Pancreas (tissue), 10 donors: ENCODE measurements around the gene CERS3. TPM values are rescaled to one million over a fixed set of nuclear protein-coding genes. Genes with fewer than 3 reads are reported as not detected.

Experiments used
- ATAC-seq, 4 donors: fragments of 200-7000 bp; cut with Tn5 transposase; one replicate each; pipeline versions ENCODE4 v1.8.0 to v1.9.1; 2020; ENCODE audit warnings: mild to moderate bottlenecking in 4 of 4, moderate library complexity in 4 of 4
- DNase-seq, 6 donors: peaks; one replicate each; pipeline ENCODE4 v3.0.0-alpha.2; 2020
- FAIRE-seq: peaks from 2 replicates; lab custom pipeline; 2012; peaks lifted over from hg19 to GRCh38; lab: Jason Lieb, UNC
- H3K27ac ChIP-seq, 4 donors: fragments of 200-600 bp; sonication (generic); 1 replicate in 3 of 4; 2 replicates in 1 of 4; pipeline versions ENCODE4 v1.5.0 to v1.8.0; 2020
- H3K27me3 ChIP-seq, 4 donors: fragments of 200-600 bp; one replicate each; pipeline ENCODE4 v1.8.0; 2021
- H3K36me3 ChIP-seq, 3 donors: fragments of 200-600 bp; sonication (generic) in 1 of 3; one replicate each; pipeline versions ENCODE4 v1.5.0 to v1.8.0; 2020 to 2021
- H3K4me1 ChIP-seq, 3 donors: fragments of 200-600 bp; one replicate each; pipeline ENCODE4 v1.8.0; 2021
- H3K4me3 ChIP-seq, 4 donors: fragments of 200-600 bp; sonication (generic) in 2 of 4; one replicate each; pipeline versions ENCODE4 v1.5.0 to v1.8.0; 2020 to 2021
- H3K9me3 ChIP-seq, 4 donors: fragments of 200-600 bp; one replicate each; pipeline ENCODE4 v1.8.0; 2021
- WGBS, 2 donors: extraction: QIAGEN DNeasy Blood & Tissue Kit; methylation state at CpG; one replicate each; pipeline ENCODE4 v1.1.7; 2013; 5-methylcytosine and 5-hydroxymethylcytosine counted together
- intact Hi-C, 3 donors: fragments of 100-400 bp; cut with DNase I; formaldehyde crosslinking; loops; one replicate each; pipeline versions ENCODE4 v1.11.1 to v1.14.2; 2022
- polyA plus RNA-seq, 2 donors: library from polyadenylated mRNA; stranded (reverse); fragments of 200-250 nt; gene quantifications; one replicate each; pipeline ENCODE4 v1.2.3, GENCODE V29; 2013
- total RNA-seq, 6 donors: library from RNA; stranded (reverse); fragmentation: NEBNext Ultra II Directional in 4 of 6; extraction: Animal tissue kit (Norgen Biotek cat#: 25700) in 4 of 6; gene quantifications; one replicate each; pipeline versions ENCODE4 v1.2.1 to v1.2.4, GENCODE V29; 2021 to 2023
- TF ChIP-seq, protein P1 (sequence below), 4 donors: fragments of 200-600 bp; sonication (generic) in 3 of 4; IDR thresholded peaks; one replicate each; pipeline versions ENCODE4 v1.5.0 to v1.8.0; 2021; ENCODE audit warnings: antibody characterized with exemption in 4 of 4
- donor health status: healthy with polysubstance abuse.
- donor health status: DM: no; HTN: no; CAD: no; lungs with moderate emphysema.
- donor health status: DM: no; HTN: no; CAD: no.
- donor health status: control.
- donor health status: control.
- donor health status: Bipolar disorder and iron deficiency.
- donor health status: DM: yes; HTN: yes; CAD: no.
- donor health status: DM: no; HTN: no; CAD: no.
- donor health status: DM: no; HTN: no; CAD: no.
- donor health status: DM: yes; HTN: yes; CAD: no.

Gene CERS3
- total and polyA plus RNA-seq, 8 donors: 0.07 to 0.19 TPM; not detected in 6

DNA sequence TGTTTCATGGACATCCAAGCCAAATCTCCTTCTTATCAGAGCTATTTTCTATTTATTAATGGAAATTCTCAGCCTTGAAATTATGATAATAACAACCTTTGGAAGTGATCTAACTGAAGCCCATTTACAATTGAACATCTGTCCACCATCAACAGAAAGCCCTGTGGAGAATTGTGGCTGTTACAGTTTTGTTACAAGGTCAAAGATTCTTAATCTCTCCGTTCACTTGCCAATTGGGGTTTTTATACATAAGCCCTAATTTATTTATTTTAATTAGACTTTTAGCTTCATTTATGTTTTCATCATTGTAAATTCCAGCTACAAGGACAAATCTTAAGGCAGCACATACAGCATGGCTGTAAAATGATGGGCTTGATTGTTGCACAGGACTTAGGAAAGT lies 3.3 kb downstream of the CERS3 start:
- Histone ChIP-seq H3K9me3 (no peaks in the 10 kb centered on the region), H3K27ac (no peak overlapping the region), H3K36me3 (no peaks in the 10 kb centered on the region), H3K27me3 (no peaks in the 10 kb centered on the region), H3K4me3 (no peak overlapping the region), H3K4me1 (peaks cover 0 to 3% (median 0%) of the 10 kb centered on the region in 3 donors)
- ATAC-seq (no peak), DNase-seq (no peak), FAIRE-seq (no peak)
- TF ChIP-seq, protein P1, sequence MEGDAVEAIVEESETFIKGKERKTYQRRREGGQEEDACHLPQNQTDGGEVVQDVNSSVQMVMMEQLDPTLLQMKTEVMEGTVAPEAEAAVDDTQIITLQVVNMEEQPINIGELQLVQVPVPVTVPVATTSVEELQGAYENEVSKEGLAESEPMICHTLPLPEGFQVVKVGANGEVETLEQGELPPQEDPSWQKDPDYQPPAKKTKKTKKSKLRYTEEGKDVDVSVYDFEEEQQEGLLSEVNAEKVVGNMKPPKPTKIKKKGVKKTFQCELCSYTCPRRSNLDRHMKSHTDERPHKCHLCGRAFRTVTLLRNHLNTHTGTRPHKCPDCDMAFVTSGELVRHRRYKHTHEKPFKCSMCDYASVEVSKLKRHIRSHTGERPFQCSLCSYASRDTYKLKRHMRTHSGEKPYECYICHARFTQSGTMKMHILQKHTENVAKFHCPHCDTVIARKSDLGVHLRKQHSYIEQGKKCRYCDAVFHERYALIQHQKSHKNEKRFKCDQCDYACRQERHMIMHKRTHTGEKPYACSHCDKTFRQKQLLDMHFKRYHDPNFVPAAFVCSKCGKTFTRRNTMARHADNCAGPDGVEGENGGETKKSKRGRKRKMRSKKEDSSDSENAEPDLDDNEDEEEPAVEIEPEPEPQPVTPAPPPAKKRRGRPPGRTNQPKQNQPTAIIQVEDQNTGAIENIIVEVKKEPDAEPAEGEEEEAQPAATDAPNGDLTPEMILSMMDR (IDR thresholded peaks at IDR 0.05): no peak
- 17 to 33% methylated on average over 1 of the region's 1 CpG for WGBS, 2 donors
- intact Hi-C loops: no loop called here

GRCh38 chr15:100524326-100524725 lies 4.4 kb downstream of the CERS3 start:
- 76 to 84% methylated on average over 2 of the region's 2 CpGs for WGBS, 2 donors
- Histone ChIP-seq H3K36me3 (no peaks in the 10 kb centered on the region), H3K27me3 (no peaks in the 10 kb centered on the region), H3K27ac (no peak overlapping the region), H3K4me3 (no peak overlapping the region), H3K4me1 (peaks cover 0 to 3% (median 0%) of the 10 kb centered on the region in 3 donors), H3K9me3 (no peaks in the 10 kb centered on the region)
- TF ChIP-seq, protein P1 (IDR thresholded peaks at IDR 0.05): no peak
- no peak for ATAC-seq
- DNase-seq: no peak
- intact Hi-C loops: no loop called here
- no peak for FAIRE-seq

- 80 to 88% methylated on average over 3 of the region's 3 CpGs for WGBS, 2 donors
- H3K4me3 ChIP-seq: no peak overlapping the region
- H3K4me1 ChIP-seq: peaks cover 0 to 8% (median 5%) of the 10 kb centered on the region in 3 donors
- no peaks in the 10 kb centered on the region for H3K36me3 ChIP-seq
- FAIRE-seq (no peak), ATAC-seq (no peak), DNase-seq (no peak)
- H3K9me3 ChIP-seq: no peaks in the 10 kb centered on the region
- no peaks in the 10 kb centered on the region for H3K27me3 ChIP-seq
- intact Hi-C loops: no loop called here
- TF ChIP-seq, protein P1 (IDR thresholded peaks at IDR 0.05): no peak
- no peak overlapping the region for H3K27ac ChIP-seq
Measured at GRCh38 chr15:100521907-100522306, 6.8 kb downstream of the CERS3 start.

GRCh38 chr15:100520132-100520921 lies 8.4 kb downstream of the CERS3 start:
- peaks cover 0 to 12% (median 11%) of the 10 kb centered on the region in 3 donors for H3K4me1 ChIP-seq
- no peak overlapping the region for H3K27ac ChIP-seq
- H3K9me3 ChIP-seq: no peaks in the 10 kb centered on the region
- ATAC-seq (peak in 1 of 4 donors; percentile 60), DNase-seq (peak in 1 of 6 donors; percentile 16), FAIRE-seq (no peak)
- no peaks in the 10 kb centered on the region for H3K27me3 ChIP-seq
- no peaks in the 10 kb centered on the region for H3K36me3 ChIP-seq
- no peak overlapping the region for H3K4me3 ChIP-seq
- WGBS, 2 donors: 78 to 85% methylated on average over 7 of the region's 7 CpGs
- intact Hi-C loops: no loop called here
- TF ChIP-seq, protein P1 (IDR thresholded peaks at IDR 0.05): no peak

GRCh38 chr15:100517846-100518245 lies 10.9 kb downstream of the CERS3 start:
- Histone ChIP-seq H3K4me3 (no peak overlapping the region), H3K4me1 (peaks cover 0 to 12% (median 11%) of the 10 kb centered on the region in 3 donors), H3K9me3 (no peaks in the 10 kb centered on the region), H3K27me3 (no peaks in the 10 kb centered on the region), H3K27ac (no peak overlapping the region), H3K36me3 (no peaks in the 10 kb centered on the region)
- FAIRE-seq (no peak), ATAC-seq (no peak), DNase-seq (no peak)
- intact Hi-C loops: no loop called here
- WGBS, 2 donors: 58 to 61% methylated on average over 3 of the region's 3 CpGs
- TF ChIP-seq, protein P1 (IDR thresholded peaks at IDR 0.05): no peak
